NCI-H748 (cell line): ENCODE measurements around the gene DOCK7.
"Not testable (repeated sequence)": the region's sequence is repeated elsewhere in the genome, so short reads cannot be mapped to it uniquely, and the experiment has no call there.

ENCODE experiments used
- DNase-seq: peaks from one replicate; lab custom pipeline; 2025; ENCODE audit not compliant: unreplicated experiment; lab: John Stamatoyannopoulos, UW

The DOCK7 gene

DNA sequence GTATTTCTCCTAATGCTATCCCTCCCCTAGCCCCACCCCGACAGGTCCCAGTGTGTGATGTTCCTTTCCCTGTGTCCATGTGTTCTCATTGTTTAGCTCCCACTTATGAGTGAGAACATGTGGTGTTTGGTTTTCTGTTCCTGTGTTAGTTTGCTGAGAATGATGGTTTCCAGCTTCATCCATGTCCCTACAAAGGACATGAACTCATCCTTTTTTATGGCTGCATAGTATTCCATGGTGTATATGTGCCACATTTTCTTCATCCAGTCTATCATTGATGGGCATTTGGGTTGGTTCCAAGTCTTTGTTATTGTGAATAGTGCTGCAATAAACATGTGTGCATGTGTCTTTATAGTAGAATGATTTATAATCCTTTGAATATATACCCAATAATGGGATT is 77.6 kb downstream of the DOCK7 start:
- not testable (repeated sequence) for DNase-seq

DNA sequence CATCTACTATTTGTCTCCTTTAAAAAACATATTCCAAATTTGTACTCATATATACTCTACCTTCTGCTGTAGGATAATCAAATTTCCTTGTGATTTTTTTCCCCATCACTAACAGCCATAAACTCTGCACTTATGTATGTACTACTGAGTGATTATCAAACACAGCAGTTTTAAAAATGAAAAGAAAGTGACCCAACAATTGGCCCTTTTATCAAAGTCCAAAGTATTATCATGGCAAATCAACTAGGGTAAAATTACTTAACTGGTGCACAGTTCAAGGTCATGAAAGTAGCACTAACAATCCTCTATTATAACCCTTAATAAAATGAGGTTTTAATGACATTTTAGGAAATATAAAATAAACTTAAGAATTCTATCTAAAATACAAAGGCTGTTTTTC is 79.3 kb downstream of the DOCK7 start:
- no peak for DNase-seq

DNA sequence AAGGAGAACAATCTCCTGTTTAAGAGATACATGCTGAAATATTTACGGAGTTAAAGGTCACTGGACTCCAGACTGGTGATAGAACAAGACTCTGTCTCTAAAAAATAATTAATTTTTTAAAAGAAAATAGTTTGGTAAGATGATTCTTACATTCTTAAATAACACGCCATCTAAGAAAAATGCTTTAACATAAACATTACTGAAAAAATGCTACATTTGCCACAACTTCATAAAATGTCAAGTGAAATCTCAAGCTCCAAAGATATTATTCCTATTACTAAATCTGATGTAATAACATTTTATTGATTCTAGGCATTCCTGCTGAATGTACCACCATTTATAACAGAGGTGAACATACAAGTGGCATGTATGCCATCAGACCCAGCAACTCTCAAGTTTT is 86.7 kb downstream of the DOCK7 start:
- no peak for DNase-seq

GRCh38 chr1:62599044-62599443 is 89.1 kb downstream of the DOCK7 start:
- no peak for DNase-seq

DNA sequence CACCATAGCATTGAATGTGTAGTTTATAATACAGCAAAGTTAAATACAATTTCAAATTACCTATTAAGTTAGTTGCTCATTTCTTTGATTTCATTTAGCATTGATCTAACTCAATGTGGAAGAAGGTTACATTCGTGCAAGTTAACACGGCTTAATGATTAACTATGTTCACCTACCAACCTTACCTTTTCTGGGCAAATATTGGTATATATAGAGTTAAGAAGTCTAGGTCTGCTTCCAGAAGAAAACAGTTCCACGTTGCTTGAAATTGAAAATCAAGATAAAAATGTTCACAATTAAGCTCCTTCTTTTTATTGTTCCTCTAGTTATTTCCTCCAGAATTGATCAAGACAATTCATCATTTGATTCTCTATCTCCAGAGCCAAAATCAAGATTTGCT is 90.9 kb downstream of the DOCK7 start, which contains the start of gene ANGPTL3:
ANGPTL3 (plus strand) TSS at position 240 of the 400 bp plus-strand sequence; CDS start at position 287, 47 bp downstream.
- DNase-seq = no peak

DNA sequence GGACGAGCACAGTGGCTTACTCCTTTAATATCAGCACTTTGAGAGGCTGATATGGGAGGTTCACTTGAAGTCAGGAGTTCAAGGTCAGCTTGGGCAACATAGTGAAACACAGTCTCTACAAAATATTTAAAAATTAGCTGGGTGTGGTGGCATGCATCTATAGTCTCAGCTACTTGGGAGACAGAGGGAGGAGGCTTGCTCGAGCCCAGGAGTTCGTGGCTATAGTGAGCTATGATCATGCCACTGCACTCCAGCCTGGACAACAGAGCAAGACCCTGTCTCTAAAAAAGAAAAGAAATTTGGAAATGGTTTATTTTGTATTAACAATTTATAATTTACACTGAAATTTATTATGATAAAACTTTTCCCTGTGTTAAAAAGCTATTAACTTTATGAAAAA is 92.5 kb downstream of the DOCK7 start:
- no peak for DNase-seq

DNA sequence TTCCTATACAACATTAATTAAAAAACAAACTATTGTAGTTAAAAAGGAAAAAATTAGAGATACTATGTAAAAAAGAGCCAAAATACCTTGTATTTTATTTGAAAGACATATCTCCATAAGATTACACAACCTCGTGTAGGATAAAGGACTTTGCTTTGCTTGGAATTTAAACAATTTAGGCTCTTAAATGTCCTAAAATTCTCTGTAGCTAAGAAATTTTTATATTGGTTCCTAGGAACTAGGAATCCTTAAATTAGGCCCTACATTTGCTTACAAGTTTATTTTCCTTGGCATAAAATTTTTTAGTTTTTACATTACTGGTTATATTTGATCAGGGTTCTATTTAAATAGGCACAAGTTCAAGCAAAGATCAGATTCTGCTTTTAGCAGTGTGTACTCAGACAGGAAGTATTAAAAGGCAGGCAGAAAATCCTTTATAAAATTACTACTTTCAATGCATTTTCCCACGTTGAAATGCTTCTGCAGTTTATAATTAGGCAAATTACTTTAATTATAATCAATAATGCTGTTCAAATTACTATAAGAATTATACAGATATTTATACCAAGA is 94.3 kb downstream of the DOCK7 start:
- no peak for DNase-seq

GRCh38 chr1:62590970-62591368 is 97.2 kb downstream of the DOCK7 start:
- no peak for DNase-seq

- DNase-seq = no peak
Observed at GRCh38 chr1:62590255-62590969, 97.8 kb downstream of the DOCK7 start.

- no peak for DNase-seq
Observed at GRCh38 chr1:62589321-62589720, 98.9 kb downstream of the DOCK7 start.

GRCh38 chr1:62588000-62588399 is 100.2 kb downstream of the DOCK7 start:
- no peak for DNase-seq

DNA sequence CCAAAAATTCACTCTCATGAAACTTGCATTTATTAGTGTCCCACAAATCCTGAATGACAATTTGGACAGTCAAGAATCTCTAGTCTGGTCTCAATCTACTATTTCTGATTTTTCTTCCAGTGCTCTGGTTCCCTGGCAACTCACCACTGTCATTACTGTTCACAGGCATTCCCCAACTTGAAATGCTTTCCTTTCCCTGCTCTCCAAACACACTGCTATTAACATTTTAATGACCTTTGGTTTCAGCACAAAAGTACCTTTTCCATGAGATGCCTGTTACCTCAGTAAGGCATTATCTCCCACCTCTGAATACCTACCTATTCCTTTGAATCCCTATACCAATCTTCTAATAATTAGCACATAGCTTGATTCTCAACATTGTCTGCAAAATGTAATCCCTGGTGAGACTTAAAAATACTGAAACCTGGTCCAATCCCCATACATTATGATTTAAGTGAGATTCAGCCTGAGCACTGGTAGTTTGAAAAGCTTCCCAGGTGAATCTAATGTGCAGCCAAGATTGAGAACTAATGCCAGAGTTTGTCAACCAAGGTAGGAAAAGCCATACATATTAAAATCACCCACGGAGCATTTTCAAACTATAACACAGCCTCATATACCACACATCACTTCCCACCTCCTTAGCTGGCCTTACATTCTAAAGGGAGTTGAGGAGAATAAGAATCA is 102.6 kb downstream of the DOCK7 start:
- DNase-seq = no peak

DNA sequence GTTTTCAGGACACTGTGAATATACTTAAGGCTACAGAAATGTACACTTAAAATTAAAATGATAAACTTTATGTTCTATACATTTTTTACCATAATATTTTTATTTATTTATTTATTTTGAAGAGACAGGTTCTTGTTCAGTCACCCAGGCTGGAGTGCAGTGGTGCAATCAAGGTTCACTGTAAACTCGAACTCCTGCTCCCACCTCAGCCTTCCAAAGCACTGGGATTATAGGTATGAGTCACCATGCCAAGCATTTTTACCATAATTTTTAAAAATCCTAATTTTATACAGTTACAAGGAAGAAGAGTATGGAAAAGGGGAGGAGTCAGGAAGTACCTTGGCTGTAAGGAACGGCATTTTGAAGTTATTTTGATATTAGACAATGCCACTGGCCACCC is 114.5 kb downstream of the DOCK7 start:
- DNase-seq = no peak

DNA sequence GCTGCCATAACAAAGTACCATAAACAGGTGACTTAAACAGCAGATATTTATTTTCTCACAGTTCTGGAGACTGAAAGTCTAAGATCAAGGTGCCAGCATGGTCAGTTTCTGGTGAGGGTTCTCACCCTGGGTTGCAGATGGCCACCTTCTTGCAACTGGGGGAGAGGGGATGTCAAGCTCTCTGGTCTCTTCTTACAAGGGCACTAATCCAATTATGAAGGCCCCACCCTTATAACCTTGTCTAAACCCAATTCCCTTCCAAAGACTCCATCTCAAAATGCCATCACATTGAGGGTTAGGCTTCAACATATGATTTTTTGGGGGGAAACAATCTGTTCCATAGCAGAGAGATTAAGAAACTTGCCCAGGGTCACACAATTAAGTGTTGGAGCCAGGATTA is 115.7 kb downstream of the DOCK7 start:
- DNase-seq = no peak

GRCh38 chr1:62571517-62571916 is 116.7 kb downstream of the DOCK7 start:
- DNase-seq = not testable (repeated sequence)

DNA sequence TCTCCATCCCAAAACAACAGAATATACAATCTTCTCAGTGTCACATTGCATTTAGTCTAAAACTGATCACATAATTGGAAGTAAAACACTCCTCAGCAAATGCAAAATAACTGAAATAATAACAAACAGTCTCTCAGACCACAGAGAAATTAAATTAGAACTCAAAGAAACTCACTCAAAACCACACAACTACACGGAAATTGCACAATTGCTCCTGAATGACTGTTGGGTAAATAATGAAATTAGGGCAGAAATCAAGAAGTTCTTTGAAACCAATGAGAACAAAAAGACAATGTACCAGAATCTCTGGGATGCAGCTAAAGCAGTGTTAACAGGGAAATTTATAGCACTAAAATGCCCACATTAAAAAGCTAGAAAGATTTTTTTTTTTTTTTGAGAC is 120.3 kb downstream of the DOCK7 start:
- DNase-seq = not testable (repeated sequence)

DNA sequence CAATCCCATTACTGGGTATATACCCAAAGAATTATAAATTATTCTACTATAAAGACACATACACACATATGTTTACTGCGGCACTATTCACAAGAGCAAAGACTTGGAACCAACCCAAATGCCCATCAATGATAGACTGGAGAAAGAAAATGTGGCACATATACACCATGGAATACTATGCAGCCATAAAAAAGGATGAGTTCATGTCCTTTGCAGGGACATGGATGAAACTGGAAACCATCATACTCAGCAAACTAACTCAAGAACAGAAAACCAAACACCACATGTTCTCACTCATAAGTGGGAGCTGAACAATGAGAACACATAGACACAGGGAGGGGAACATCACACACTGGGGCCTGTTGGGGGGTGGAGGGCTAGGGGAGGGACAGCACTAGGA is 121.0 kb downstream of the DOCK7 start:
- DNase-seq = not testable (repeated sequence)

DNA sequence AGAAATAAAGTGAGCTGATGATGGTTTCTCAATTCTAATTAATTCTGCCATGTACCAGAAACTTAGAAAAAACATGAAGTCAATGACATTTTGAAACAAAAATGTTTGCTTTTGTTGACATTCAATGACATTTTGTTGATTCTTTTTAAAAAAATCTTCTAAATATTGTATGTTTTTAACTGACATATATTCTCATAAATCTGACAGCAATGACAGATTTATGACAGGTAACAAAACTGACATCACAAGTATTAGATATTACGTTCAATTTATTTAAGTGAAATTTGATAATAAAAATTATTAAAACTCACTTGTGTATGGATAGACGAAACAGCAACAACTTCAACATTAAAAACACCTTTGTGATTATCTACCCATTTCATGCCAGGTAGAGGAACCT is 126.9 kb downstream of the DOCK7 start:
- no peak for DNase-seq

DNA sequence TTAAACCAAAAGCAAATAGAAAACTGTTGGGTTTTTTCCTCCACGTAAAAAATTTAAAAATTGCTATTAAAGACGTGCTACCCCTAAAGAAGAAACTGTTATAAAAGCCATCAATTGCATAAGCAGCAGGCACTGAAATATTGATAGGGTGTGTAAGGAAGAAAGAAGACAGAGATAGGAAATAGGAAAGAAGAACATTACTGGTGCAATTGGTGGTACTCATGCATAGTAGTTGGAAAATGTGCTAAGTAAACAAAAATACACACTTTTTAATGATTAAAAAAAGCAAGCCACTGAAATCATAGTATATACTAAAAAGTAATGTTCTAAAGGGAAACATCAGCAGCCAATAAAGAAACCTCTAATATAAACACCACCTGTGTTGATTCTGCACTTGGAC is 143.6 kb downstream of the DOCK7 start:
- DNase-seq = no peak

- DNase-seq = no peak
Observed at GRCh38 chr1:62541048-62541447, 147.1 kb downstream of the DOCK7 start.

DNA sequence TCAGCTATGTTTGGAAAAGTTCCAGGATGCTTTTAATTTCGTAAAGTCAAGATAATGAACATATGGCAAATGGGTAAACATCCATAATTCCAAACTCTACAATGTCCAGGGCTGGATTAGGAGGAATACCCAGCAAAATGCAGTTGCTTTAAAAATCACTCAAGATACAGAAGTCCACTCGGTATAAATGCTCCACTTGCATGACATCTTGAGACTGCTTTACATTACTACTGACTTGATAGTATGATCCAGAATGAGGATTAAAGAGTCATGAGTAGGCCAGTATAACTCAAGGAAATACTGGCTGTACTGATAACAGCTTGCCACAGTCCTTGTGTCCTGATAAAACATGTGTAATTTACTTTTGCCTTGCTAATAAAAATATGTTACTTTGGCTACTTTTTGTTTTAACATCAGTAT is 149.1 kb downstream of the DOCK7 start:
- DNase-seq = no peak

DNA sequence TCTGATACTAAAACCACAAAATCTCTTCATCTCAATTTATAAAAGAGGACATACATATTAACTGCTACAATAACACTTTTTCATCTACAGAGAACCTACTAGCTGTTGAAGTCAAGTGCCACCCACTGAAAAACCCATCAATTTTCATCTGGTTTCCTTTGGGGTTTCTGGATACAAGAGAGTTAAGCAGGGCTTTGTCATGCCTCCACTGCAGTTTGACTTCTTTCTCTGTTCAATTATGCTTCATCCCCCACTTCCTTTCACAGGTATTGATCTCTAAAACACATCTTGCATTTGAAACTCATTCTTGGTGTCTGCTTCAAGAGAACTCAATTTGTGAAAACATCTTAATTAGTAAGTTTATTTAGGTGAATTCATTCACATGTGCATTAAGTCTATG is 151.3 kb downstream of the DOCK7 start:
- no peak for DNase-seq
